NCI-H187 (cell line): ENCODE measurements around the gene HCK.
A peak's percentile ranks its signal among the peaks of the same experiment; 100 is the strongest.
"Not testable (repeated sequence)": the region's sequence is repeated elsewhere in the genome, so short reads cannot be mapped to it uniquely, and the experiment has no call there.

Experiments used
- DNase-seq, 2 experiments: peaks; one replicate each; lab custom pipeline; 2025; lab: John Stamatoyannopoulos, UW

Gene HCK

GRCh38 chr20:32029561-32029960, 22.5 kb upstream of the HCK start:
- no peak for DNase-seq

GRCh38 chr20:32031007-32031958, 20.8 kb upstream of the HCK start:
- DNase-seq, result peak; percentile 53 to 60

- no peak for DNase-seq
These were observed 18.7 kb upstream of the HCK start for GRCh38 chr20:32033316-32033715.

GRCh38 chr20:32033721-32034120, 18.3 kb upstream of the HCK start:
- not testable (repeated sequence) for DNase-seq

GRCh38 chr20:32034581-32035425, 17.2 kb upstream of the HCK start:
- no peak for DNase-seq

GRCh38 chr20:32035426-32035779, 16.6 kb upstream of the HCK start:
- no peak for DNase-seq

GRCh38 chr20:32036252-32036651, 15.8 kb upstream of the HCK start:
- DNase-seq, result no peak

- no peak for DNase-seq
These were observed 15.1 kb upstream of the HCK start for GRCh38 chr20:32036716-32037485.

GRCh38 chr20:32037929-32038328, 14.1 kb upstream of the HCK start:
- DNase-seq, result no peak

- no peak for DNase-seq
These were observed 11.7 kb upstream of the HCK start for GRCh38 chr20:32040142-32040953.

- DNase-seq, result no peak
These were observed 6.0 kb upstream of the HCK start for GRCh38 chr20:32045999-32046398.

GRCh38 chr20:32050324-32050841, 1.7 kb upstream of the HCK start:
- no peak for DNase-seq

- no peak for DNase-seq
These were observed 1.0 kb upstream of the HCK start for GRCh38 chr20:32050851-32051556.

- no peak for DNase-seq
These were observed 337 bp upstream of the HCK start for GRCh38 chr20:32051720-32052089.

GRCh38 chr20:32052778-32053362, 828 bp downstream of the HCK start:
- no peak for DNase-seq

GRCh38 chr20:32053648-32054047, 1.6 kb downstream of the HCK start:
- DNase-seq, result no peak

GRCh38 chr20:32056708-32057483, 4.9 kb downstream of the HCK start:
- no peak for DNase-seq

- no peak for DNase-seq
These were observed 5.7 kb downstream of the HCK start for GRCh38 chr20:32057656-32058184.

- no peak for DNase-seq
These were observed 7.1 kb downstream of the HCK start for GRCh38 chr20:32059189-32059588.
